Mammary epithelial cell (primary cell): ENCODE data around the gene C3orf49.

ENCODE experiments used
- CTCF ChIP-seq, 2 donors: IDR thresholded peaks in 1 of 2; conservative IDR thresholded peaks in 1 of 2; 2 replicates each; pipeline ENCODE4 v1.5.1; 2011 to 2012; ENCODE audit warnings: inconsistent platforms in 2 of 2, low read length in 2 of 2, mild to moderate bottlenecking in 2 of 2, control low read depth in 1 of 2, low read depth in 1 of 2; ENCODE audit not compliant: insufficient read depth in 1 of 2; ENCODE audit errors: extremely low read depth in 1 of 2
- EZH2 ChIP-seq: IDR thresholded peaks from 2 replicates; pipeline ENCODE4 v1.6.1; 2012; ENCODE audit warnings: low read length, inconsistent platforms, borderline replicate concordance

GRCh38 chr3:63774781-63775180 is 44.3 kb upstream of the C3orf49 start:
- no peak for TF ChIP-seq EZH2
- no peak for TF ChIP-seq CTCF (conservative IDR thresholded peaks at IDR 0.05 in 1 of 2, IDR thresholded peaks at IDR 0.05 in 1 of 2; ENCODE audit: extremely low read depth in 1 of 2, insufficient read depth in 1 of 2, low read depth in 1 of 2, low read length in 2 of 2)
